ENCODE measurements around the gene EPHA4.

Gene EPHA4

DNA sequence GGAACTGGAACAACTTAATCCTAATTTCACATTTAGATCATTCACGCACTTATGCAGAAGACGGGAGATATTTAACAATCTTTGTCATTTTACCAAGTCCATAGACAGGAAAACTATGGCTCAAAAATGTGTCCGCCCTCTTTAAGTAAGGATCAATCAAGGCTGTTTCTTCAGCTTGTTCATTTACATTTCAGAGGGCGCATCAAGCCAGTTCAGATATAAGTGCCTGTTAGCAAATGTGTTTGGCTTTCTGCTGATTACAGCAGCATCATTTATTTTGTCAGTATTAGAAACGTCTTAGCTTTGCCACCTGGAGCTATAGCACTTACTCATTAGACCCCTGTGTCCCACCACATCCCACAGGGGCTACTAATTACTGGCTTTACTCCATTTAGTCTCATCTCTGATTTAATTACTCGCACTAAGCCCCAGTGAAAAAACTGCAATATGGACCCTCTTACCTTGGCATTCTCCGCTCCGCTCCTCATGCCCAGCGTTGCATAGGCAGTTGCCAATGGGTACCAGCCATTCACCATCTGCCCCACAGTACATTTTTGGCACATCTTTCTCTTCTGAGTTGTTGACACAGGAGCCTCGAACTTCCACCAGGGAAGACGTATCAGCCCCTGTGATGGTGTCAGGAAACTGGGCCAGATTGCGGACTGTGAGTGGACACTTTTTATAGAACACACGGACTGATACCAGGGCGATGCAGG is 8.7 kb downstream of the EPHA4 start:
- no peaks in the 10 kb centered on the region for H3K36me3 ChIP-seq (replicated peaks; ENCODE audit: low read depth, low read length)
- no peaks in the 10 kb centered on the region for H3K27me3 ChIP-seq (ENCODE audit: low read depth, low read length)
- no peak overlapping the region for H3K9ac ChIP-seq (ENCODE audit: low read length)
- peaks cover 14% of the 10 kb centered on the region for H3K4me1 ChIP-seq (ENCODE audit: low read length)
- H3K4me3 ChIP-seq (ENCODE audit: low read length) = no peak overlapping the region
- H2AFZ ChIP-seq (ENCODE audit: low read depth, low read length) = no peak overlapping the region
- no peaks in the 10 kb centered on the region for H3K79me2 ChIP-seq (ENCODE audit: low read length)
- H3K27ac ChIP-seq (ENCODE audit: low read length) = no peak overlapping the region
- no peaks in the 10 kb centered on the region for H3K9me3 ChIP-seq (ENCODE audit: insufficient read depth, low read length)
- TF ChIP-seq EZH2phosphoT487 (IDR thresholded peaks at IDR 0.05; ENCODE audit: low read depth) = no peak
- TF ChIP-seq, protein P1, sequence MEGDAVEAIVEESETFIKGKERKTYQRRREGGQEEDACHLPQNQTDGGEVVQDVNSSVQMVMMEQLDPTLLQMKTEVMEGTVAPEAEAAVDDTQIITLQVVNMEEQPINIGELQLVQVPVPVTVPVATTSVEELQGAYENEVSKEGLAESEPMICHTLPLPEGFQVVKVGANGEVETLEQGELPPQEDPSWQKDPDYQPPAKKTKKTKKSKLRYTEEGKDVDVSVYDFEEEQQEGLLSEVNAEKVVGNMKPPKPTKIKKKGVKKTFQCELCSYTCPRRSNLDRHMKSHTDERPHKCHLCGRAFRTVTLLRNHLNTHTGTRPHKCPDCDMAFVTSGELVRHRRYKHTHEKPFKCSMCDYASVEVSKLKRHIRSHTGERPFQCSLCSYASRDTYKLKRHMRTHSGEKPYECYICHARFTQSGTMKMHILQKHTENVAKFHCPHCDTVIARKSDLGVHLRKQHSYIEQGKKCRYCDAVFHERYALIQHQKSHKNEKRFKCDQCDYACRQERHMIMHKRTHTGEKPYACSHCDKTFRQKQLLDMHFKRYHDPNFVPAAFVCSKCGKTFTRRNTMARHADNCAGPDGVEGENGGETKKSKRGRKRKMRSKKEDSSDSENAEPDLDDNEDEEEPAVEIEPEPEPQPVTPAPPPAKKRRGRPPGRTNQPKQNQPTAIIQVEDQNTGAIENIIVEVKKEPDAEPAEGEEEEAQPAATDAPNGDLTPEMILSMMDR (IDR thresholded peaks at IDR 0.05; ENCODE audit: low read depth, low read length) = no peak
- H3K4me2 ChIP-seq (ENCODE audit: low read length) = no peak overlapping the region
- H4K20me1 ChIP-seq (ENCODE audit: insufficient read depth, low read length) = no peaks in the 10 kb centered on the region

DNA sequence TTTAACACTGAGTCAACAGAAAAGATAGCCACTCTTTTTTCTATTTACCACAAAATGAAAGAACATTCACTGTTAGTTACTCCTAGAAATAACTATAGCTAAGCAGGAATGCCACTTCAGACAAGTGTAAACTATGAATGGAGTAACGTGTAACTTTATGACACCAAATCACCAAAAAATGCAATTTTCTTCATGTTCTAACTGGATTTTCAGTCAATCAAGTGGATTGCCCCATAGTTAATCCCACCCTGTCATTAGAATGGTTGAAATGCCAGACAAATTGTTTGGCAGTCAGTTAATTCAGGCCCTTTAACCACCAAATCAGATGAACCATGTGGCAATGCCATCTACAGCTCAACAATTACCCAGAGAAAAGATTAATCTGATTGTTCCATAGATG is 9.9 kb downstream of the EPHA4 start:
- no peaks in the 10 kb centered on the region for H3K79me2 ChIP-seq (ENCODE audit: low read length)
- no peak overlapping the region for H3K9ac ChIP-seq (ENCODE audit: low read length)
- no peak overlapping the region for H3K4me3 ChIP-seq (ENCODE audit: low read length)
- H3K4me2 ChIP-seq (ENCODE audit: low read length) = no peak overlapping the region
- no peaks in the 10 kb centered on the region for H3K36me3 ChIP-seq (replicated peaks; ENCODE audit: low read depth, low read length)
- no peak overlapping the region for H3K27ac ChIP-seq (ENCODE audit: low read length)
- peaks cover 26% of the 10 kb centered on the region for H3K4me1 ChIP-seq (ENCODE audit: low read length)
- H2AFZ ChIP-seq (ENCODE audit: low read depth, low read length) = no peak overlapping the region
- TF ChIP-seq, protein P1 (IDR thresholded peaks at IDR 0.05; ENCODE audit: low read depth, low read length) = no peak
- TF ChIP-seq EZH2phosphoT487 (IDR thresholded peaks at IDR 0.05; ENCODE audit: low read depth) = no peak
- H4K20me1 ChIP-seq (ENCODE audit: insufficient read depth, low read length) = no peaks in the 10 kb centered on the region
- H3K9me3 ChIP-seq (ENCODE audit: insufficient read depth, low read length) = no peaks in the 10 kb centered on the region
- H3K27me3 ChIP-seq (ENCODE audit: low read depth, low read length) = no peaks in the 10 kb centered on the region

DNA sequence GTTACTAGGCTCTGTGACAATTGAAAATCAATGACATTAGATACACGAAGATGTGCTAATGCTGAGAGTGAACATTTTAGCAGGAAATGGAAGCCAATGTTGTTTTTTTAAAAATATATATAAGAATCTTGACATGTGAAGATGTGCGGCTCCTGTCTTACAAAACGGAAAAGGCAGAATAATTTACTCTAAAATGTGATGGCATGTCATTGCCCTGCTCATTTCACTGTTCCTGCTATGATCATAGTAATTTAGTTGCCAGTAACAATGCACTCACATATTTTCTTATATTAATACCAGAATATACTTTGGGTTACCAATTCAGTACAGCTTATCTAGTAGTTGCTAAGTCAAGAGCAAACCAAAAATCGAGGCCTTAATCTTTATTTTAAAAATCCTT is 10.3 kb downstream of the EPHA4 start:
- Histone ChIP-seq H3K4me2 (ENCODE audit: low read length) (no peak overlapping the region), H2AFZ (ENCODE audit: low read depth, low read length) (no peak overlapping the region), H3K4me1 (ENCODE audit: low read length) (peaks cover 30% of the 10 kb centered on the region), H3K9ac (ENCODE audit: low read length) (no peak overlapping the region), H3K36me3 (replicated peaks; ENCODE audit: low read depth, low read length) (no peaks in the 10 kb centered on the region), H3K27me3 (ENCODE audit: low read depth, low read length) (no peaks in the 10 kb centered on the region), H3K4me3 (ENCODE audit: low read length) (no peak overlapping the region), H3K27ac (ENCODE audit: low read length) (no peak overlapping the region), H3K9me3 (ENCODE audit: insufficient read depth, low read length) (no peaks in the 10 kb centered on the region), H4K20me1 (ENCODE audit: insufficient read depth, low read length) (no peaks in the 10 kb centered on the region), H3K79me2 (ENCODE audit: low read length) (no peaks in the 10 kb centered on the region)
- TF ChIP-seq, protein P1 (IDR thresholded peaks at IDR 0.05; ENCODE audit: low read depth, low read length) = no peak

DNA sequence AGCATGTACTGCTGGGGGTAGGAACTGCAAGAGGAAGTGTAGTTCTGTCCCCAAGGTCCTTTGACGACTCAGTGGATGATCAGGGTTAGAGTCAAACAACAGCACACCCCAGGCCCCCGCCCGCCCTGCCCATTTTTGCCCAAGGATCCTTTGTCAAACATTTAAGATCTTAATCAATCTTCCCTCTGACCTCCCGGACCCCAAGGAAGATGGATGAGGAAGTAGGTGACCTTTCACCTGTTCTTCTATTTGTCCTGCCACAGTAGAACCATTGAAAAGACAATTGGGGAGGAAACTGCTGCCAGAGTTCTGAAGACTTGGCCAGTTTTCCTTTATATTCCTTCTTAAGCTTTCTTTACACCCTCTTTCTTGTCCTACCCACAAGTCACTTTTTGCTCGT is 12.1 kb downstream of the EPHA4 start:
- Histone ChIP-seq H3K79me2 (ENCODE audit: low read length) (no peaks in the 10 kb centered on the region), H3K9me3 (ENCODE audit: insufficient read depth, low read length) (no peaks in the 10 kb centered on the region), H3K27me3 (ENCODE audit: low read depth, low read length) (no peaks in the 10 kb centered on the region), H3K36me3 (replicated peaks; ENCODE audit: low read depth, low read length) (no peaks in the 10 kb centered on the region), H4K20me1 (ENCODE audit: insufficient read depth, low read length) (no peaks in the 10 kb centered on the region), H3K4me3 (ENCODE audit: low read length) (no peak overlapping the region), H2AFZ (ENCODE audit: low read depth, low read length) (no peak overlapping the region), H3K4me1 (ENCODE audit: low read length) (peaks cover 41% of the 10 kb centered on the region), H3K4me2 (ENCODE audit: low read length) (no peak overlapping the region), H3K9ac (ENCODE audit: low read length) (no peak overlapping the region), H3K27ac (ENCODE audit: low read length) (no peak overlapping the region)
- TF ChIP-seq, protein P1 (IDR thresholded peaks at IDR 0.05; ENCODE audit: low read depth, low read length) = no peak
- no peak for TF ChIP-seq EZH2phosphoT487 (IDR thresholded peaks at IDR 0.05; ENCODE audit: low read depth)
